GM12878 (cell line): ENCODE results near the gene COG7. TPM values are rescaled to one million over a fixed set of nuclear protein-coding genes. Genes with fewer than 3 reads are reported as not detected.

Source experiments
- ATAC-seq: fragments of 200-7000 bp; cut with Tn5 transposase; 3 replicates; pipeline ENCODE4 v1.9.1; 2020; ENCODE audit warnings: mild to moderate bottlenecking, moderate library complexity
- BruUV-seq: library from RNA; stranded (reverse); fragments of 400-500 nt; replicated peaks from 2 replicates; lab custom pipeline; 2021; lab: Mats Ljungman, UMichigan
- CTCF ChIA-PET: fragments of 300-600 bp; sonication (Branson Sonifier 250); formaldehyde crosslinking; extraction: SDS; loops from one replicate; lab custom pipeline; 2021; ENCODE audit warnings: inconsistent platforms; lab: Yijun Ruan, JAX
- POLR2A ChIA-PET: fragments of 350-600 bp; formaldehyde crosslinking; extraction: SDS; loops from one replicate; lab custom pipeline; 2021; ENCODE audit warnings: inconsistent platforms; lab: Charles Lee
- RAD21 ChIA-PET: fragments of 300-600 bp; sonication (Branson Sonifier 250); formaldehyde crosslinking; loops from one replicate; lab custom pipeline; 2023; ENCODE audit warnings: antibody characterized with exemption; ENCODE audit not compliant: unreplicated experiment; lab: Charles Lee
- SMC1A ChIA-PET: fragments of 300-600 bp; sonication (Branson Sonifier 250); formaldehyde crosslinking; loops from one replicate; lab custom pipeline; 2023; ENCODE audit not compliant: unreplicated experiment, uncharacterized antibody; lab: Charles Lee
- DNase-seq: peaks from one replicate; pipeline ENCODE4 v3.0.0-alpha.2; 2011; ENCODE audit warnings: low read depth, low spot score
- FAIRE-seq: peaks from 3 replicates; lab custom pipeline; 2011; peaks lifted over from hg19 to GRCh38; lab: Jason Lieb, UNC
- H2AFZ ChIP-seq: 2 replicates; pipeline ENCODE4 v1.6.0; 2011; ENCODE audit warnings: low read depth, low read length, control low read depth; ENCODE audit not compliant: control insufficient read depth
- H3K27ac ChIP-seq: 2 replicates; pipeline ENCODE4 v1.5.1; 2011; ENCODE audit warnings: control low read depth; ENCODE audit not compliant: control insufficient read depth, insufficient read depth
- H3K27me3 ChIP-seq, 2 experiments: replicated peaks in 1 of 2; 2 replicates each; pipeline versions ENCODE4 v1.6.0 to v1.6.1; 2011; ENCODE audit warnings: low read length in 1 of 2; ENCODE audit not compliant: control insufficient read depth in 2 of 2, insufficient read depth in 2 of 2
- H3K36me3 ChIP-seq, 2 experiments: 2 replicates each; pipeline ENCODE4 v1.5.1; 2011; ENCODE audit warnings: low read length in 1 of 2; ENCODE audit not compliant: control insufficient read depth in 2 of 2, insufficient read depth in 2 of 2
- H3K4me1 ChIP-seq: 2 replicates; pipeline ENCODE4 v1.6.1; 2011; ENCODE audit warnings: mild to moderate bottlenecking, low read length, moderate library complexity, mixed read lengths; ENCODE audit not compliant: control insufficient read depth, insufficient read depth
- H3K4me2 ChIP-seq: 2 replicates; pipeline ENCODE4 v1.6.0; 2011; ENCODE audit warnings: control low read depth; ENCODE audit not compliant: control insufficient read depth, insufficient read depth
- H3K4me3 ChIP-seq: fragments of 200-600 bp; sonication (generic); 2 replicates; pipeline ENCODE4 v1.5.1; 2016
- H3K79me2 ChIP-seq: 2 replicates; pipeline ENCODE4 v1.6.0; 2011; ENCODE audit warnings: low read length; ENCODE audit not compliant: control insufficient read depth, insufficient read depth
- H3K9ac ChIP-seq: 2 replicates; pipeline ENCODE4 v1.8.0; 2011; ENCODE audit warnings: low read length, control low read depth, mixed read lengths; ENCODE audit not compliant: control insufficient read depth, insufficient read depth
- H3K9me3 ChIP-seq: replicated peaks from 3 replicates; pipeline ENCODE4 v1.5.1; 2011; ENCODE audit warnings: mild to moderate bottlenecking, low read length; ENCODE audit not compliant: control insufficient read depth, insufficient read depth
- H4K20me1 ChIP-seq: 2 replicates; pipeline ENCODE4 v1.6.0; 2011; ENCODE audit not compliant: control insufficient read depth, insufficient read depth
- CBFB ChIP-seq: IDR thresholded peaks from 2 replicates; pipeline ENCODE4 v1.6.1; 2016; ENCODE audit warnings: antibody characterized with exemption, low read depth
- EGR1 ChIP-seq, 2 experiments: IDR thresholded peaks; 1 replicate in 1 of 2; 2 replicates in 1 of 2; pipeline ENCODE4 v1.6.1; 2011 to 2012; ENCODE audit warnings: low read depth in 2 of 2, low read length in 2 of 2, borderline replicate concordance in 1 of 2, mild to moderate bottlenecking in 1 of 2, moderate library complexity in 1 of 2
- GATAD2B ChIP-seq: fragments of 450-650 bp; conservative IDR thresholded peaks from 2 replicates; pipeline ENCODE4 v1.6.1; 2017; ENCODE audit warnings: low read depth, mild to moderate bottlenecking, moderate library complexity
- HDAC6 ChIP-seq: fragments of 200-600 bp; sonication (generic); IDR thresholded peaks from one replicate; pipeline ENCODE4 v1.8.0; 2017; ENCODE audit warnings: antibody characterized with exemption; ENCODE audit not compliant: unreplicated experiment
- MYB ChIP-seq: fragments of 150-350 bp; IDR thresholded peaks from 2 replicates; pipeline ENCODE4 v1.6.1; 2014; ENCODE audit warnings: mild to moderate bottlenecking, low read depth, low read length, borderline replicate concordance
- NFYA ChIP-seq: IDR thresholded peaks from 2 replicates; pipeline ENCODE4 v1.6.1; 2011; ENCODE audit warnings: low read depth, mild to moderate bottlenecking, low read length, improper control_type of control experiment, borderline replicate concordance
- PML ChIP-seq: IDR thresholded peaks from 2 replicates; pipeline ENCODE4 v1.6.1; 2012; ENCODE audit warnings: low read length, inconsistent platforms
- SUPT20H ChIP-seq: IDR thresholded peaks from 2 replicates; pipeline ENCODE4 v1.6.1; 2011; ENCODE audit warnings: low read depth, mild to moderate bottlenecking, low read length, moderate library complexity, borderline replicate concordance; ENCODE audit not compliant: control insufficient read depth
- WGBS: methylation state at CpG from one replicate; pipeline ENCODE4 v1.1.6; 2016; ENCODE audit warnings: low lambda C conversion rate; ENCODE audit not compliant: insufficient replicate concordance, insufficient coverage; ENCODE audit errors: missing lambda C conversion rate; 5-methylcytosine and 5-hydroxymethylcytosine counted together
- in situ Hi-C: fragments of 300-500 bp; cut with MboI; formaldehyde crosslinking; loops from 9 replicates; pipeline ENCODE4 v1.14.3; 2018; ENCODE audit warnings: mixed read lengths
- intact Hi-C: fragments of 100-400 bp; cut with micrococcal nuclease; formaldehyde crosslinking; loops from one replicate; pipeline ENCODE4 v1.14.2; 2022; ENCODE audit not compliant: unreplicated experiment
- polyA plus RNA-seq, 11 experiments: library from polyadenylated mRNA; depleted of rRNA in 4 of 11; unstranded in 6 of 11; stranded (reverse) in 5 of 11; fragments of >200 nt; fragmentation: Nextera tagmentation in 4 of 11; fragmentation: Illumina TruSeq in 1 of 11; extraction: Ambion mirVana in 4 of 11; extraction: Trizol in 1 of 11; gene quantifications; 1 replicate in 1 of 11; 2 replicates in 10 of 11; pipeline versions ENCODE4 v1.2.1 to v1.2.3, GENCODE V29; 2011 to 2016; ENCODE audit warnings: inconsistent platforms in 2 of 11, missing spikeins in 2 of 11, low read depth in 1 of 11
- total RNA-seq, 4 experiments: library from RNA; depleted of rRNA in 3 of 4; stranded (reverse); fragments of >200 nt in 3 of 4; fragmentation: Illumina TruSeq in 1 of 4; extraction: Trizol in 1 of 4; gene quantifications; 2 replicates each; pipeline versions ENCODE4 v1.2.1 to v1.2.3, GENCODE V29; 2013 to 2021
- TF ChIP-seq, protein P1 (sequence below): IDR thresholded peaks from 2 replicates; pipeline ENCODE4 v1.6.1; 2012; ENCODE audit warnings: low read depth, low read length, improper control_type of control experiment
- TF ChIP-seq, protein P2 (sequence below): fragments of 450-650 bp; IDR thresholded peaks from 2 replicates; pipeline ENCODE4 v1.6.1; 2017; ENCODE audit warnings: antibody characterized with exemption, mild to moderate bottlenecking, moderate library complexity
- TF ChIP-seq, protein P3 (sequence below): IDR thresholded peaks from 2 replicates; pipeline ENCODE4 v1.6.1; 2011; ENCODE audit warnings: borderline replicate concordance, low read depth, mild to moderate bottlenecking, moderate library complexity, low read length; ENCODE audit not compliant: insufficient read depth, poor library complexity, severe bottlenecking
- TF ChIP-seq, protein P4 (sequence below): fragments of 450-650 bp; IDR thresholded peaks from 2 replicates; pipeline ENCODE4 v1.6.1; 2017; ENCODE audit warnings: mild to moderate bottlenecking, moderate library complexity

Gene COG7
- total and polyA plus RNA-seq, 10 of the 15 experiments (the other 5 are each of a cell fraction or from before 2014, with no cell fraction given) = 2.9 to 24.0 (median 10.0) TPM

DNA sequence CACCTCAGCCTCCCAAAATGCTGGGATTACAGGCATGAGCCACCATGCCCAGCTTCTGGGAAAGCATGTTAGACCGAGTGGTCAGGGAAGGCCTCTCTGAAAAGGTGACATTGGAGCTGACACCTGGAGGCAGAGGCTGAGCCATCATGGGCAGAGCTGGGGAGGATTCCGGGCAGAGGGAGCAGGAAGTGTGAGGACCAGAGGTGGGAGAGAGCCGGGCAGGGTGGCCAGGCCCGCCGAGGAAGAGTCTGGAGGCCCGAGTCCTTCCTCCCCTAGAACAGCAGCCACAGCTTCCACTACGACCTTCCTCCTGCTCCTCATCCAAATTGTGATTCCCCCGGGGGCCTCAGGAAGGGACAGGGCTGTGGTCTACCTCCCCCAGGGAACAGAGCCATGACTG, 74.7 kb downstream of the COG7 start:
- H3K9me3 ChIP-seq = no peaks in the 10 kb centered on the region

More for the DNA sequence above, 74.7 kb downstream of the COG7 start:
- no TSS peak for BruUV-seq
- TF ChIP-seq NFYA (no peak), SUPT20H (no peak), EGR1 (IDR thresholded peaks at IDR 0.05; ENCODE audit: borderline replicate concordance in 1 of 2, low read depth in 2 of 2, low read length in 2 of 2) (no peak), CBFB (no peak), MYB (no peak), HDAC6 (no peak), GATAD2B (no peak), PML (no peak)
- TF ChIP-seq, protein P1, sequence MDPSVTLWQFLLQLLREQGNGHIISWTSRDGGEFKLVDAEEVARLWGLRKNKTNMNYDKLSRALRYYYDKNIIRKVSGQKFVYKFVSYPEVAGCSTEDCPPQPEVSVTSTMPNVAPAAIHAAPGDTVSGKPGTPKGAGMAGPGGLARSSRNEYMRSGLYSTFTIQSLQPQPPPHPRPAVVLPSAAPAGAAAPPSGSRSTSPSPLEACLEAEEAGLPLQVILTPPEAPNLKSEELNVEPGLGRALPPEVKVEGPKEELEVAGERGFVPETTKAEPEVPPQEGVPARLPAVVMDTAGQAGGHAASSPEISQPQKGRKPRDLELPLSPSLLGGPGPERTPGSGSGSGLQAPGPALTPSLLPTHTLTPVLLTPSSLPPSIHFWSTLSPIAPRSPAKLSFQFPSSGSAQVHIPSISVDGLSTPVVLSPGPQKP = no peak
- TF ChIP-seq, protein P2, sequence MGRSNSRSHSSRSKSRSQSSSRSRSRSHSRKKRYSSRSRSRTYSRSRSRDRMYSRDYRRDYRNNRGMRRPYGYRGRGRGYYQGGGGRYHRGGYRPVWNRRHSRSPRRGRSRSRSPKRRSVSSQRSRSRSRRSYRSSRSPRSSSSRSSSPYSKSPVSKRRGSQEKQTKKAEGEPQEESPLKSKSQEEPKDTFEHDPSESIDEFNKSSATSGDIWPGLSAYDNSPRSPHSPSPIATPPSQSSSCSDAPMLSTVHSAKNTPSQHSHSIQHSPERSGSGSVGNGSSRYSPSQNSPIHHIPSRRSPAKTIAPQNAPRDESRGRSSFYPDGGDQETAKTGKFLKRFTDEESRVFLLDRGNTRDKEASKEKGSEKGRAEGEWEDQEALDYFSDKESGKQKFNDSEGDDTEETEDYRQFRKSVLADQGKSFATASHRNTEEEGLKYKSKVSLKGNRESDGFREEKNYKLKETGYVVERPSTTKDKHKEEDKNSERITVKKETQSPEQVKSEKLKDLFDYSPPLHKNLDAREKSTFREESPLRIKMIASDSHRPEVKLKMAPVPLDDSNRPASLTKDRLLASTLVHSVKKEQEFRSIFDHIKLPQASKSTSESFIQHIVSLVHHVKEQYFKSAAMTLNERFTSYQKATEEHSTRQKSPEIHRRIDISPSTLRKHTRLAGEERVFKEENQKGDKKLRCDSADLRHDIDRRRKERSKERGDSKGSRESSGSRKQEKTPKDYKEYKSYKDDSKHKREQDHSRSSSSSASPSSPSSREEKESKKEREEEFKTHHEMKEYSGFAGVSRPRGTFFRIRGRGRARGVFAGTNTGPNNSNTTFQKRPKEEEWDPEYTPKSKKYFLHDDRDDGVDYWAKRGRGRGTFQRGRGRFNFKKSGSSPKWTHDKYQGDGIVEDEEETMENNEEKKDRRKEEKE = no peak
- TF ChIP-seq, protein P3, sequence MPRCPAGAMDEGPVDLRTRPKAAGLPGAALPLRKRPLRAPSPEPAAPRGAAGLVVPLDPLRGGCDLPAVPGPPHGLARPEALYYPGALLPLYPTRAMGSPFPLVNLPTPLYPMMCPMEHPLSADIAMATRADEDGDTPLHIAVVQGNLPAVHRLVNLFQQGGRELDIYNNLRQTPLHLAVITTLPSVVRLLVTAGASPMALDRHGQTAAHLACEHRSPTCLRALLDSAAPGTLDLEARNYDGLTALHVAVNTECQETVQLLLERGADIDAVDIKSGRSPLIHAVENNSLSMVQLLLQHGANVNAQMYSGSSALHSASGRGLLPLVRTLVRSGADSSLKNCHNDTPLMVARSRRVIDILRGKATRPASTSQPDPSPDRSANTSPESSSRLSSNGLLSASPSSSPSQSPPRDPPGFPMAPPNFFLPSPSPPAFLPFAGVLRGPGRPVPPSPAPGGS = no peak
- TF ChIP-seq, protein P4, sequence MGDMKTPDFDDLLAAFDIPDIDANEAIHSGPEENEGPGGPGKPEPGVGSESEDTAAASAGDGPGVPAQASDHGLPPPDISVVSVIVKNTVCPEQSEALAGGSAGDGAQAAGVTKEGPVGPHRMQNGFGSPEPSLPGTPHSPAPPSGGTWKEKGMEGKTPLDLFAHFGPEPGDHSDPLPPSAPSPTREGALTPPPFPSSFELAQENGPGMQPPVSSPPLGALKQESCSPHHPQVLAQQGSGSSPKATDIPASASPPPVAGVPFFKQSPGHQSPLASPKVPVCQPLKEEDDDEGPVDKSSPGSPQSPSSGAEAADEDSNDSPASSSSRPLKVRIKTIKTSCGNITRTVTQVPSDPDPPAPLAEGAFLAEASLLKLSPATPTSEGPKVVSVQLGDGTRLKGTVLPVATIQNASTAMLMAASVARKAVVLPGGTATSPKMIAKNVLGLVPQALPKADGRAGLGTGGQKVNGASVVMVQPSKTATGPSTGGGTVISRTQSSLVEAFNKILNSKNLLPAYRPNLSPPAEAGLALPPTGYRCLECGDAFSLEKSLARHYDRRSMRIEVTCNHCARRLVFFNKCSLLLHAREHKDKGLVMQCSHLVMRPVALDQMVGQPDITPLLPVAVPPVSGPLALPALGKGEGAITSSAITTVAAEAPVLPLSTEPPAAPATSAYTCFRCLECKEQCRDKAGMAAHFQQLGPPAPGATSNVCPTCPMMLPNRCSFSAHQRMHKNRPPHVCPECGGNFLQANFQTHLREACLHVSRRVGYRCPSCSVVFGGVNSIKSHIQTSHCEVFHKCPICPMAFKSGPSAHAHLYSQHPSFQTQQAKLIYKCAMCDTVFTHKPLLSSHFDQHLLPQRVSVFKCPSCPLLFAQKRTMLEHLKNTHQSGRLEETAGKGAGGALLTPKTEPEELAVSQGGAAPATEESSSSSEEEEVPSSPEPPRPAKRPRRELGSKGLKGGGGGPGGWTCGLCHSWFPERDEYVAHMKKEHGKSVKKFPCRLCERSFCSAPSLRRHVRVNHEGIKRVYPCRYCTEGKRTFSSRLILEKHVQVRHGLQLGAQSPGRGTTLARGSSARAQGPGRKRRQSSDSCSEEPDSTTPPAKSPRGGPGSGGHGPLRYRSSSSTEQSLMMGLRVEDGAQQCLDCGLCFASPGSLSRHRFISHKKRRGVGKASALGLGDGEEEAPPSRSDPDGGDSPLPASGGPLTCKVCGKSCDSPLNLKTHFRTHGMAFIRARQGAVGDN = no peak
- intact Hi-C loops (no loop called here), in situ Hi-C loops (no loop called here)
- H3K79me2 ChIP-seq = no peaks in the 10 kb centered on the region
- H3K36me3 ChIP-seq = no peaks in the 10 kb centered on the region
- DNase-seq (no peak), ATAC-seq (no peak), FAIRE-seq (no peak)
- H3K4me1 ChIP-seq = no peaks in the 10 kb centered on the region
- SMC1A ChIA-PET = no interaction called here
- no peak overlapping the region for H3K27ac ChIP-seq
- WGBS = 68% methylated on average over 8 of the region's 8 CpGs
- H3K27me3 ChIP-seq = no peaks in the 10 kb centered on the region; a peak in 1 of 4 replicates
- CTCF ChIA-PET = no interaction called here
- H3K4me3 ChIP-seq = no peak overlapping the region
- no peak overlapping the region for H3K4me2 ChIP-seq
- no peak overlapping the region for H2AFZ ChIP-seq
- no peaks in the 10 kb centered on the region for H4K20me1 ChIP-seq
- no peak overlapping the region for H3K9ac ChIP-seq
- RAD21 ChIA-PET = no interaction called here
- POLR2A ChIA-PET = no interaction called here
